Renal pelvis (tissue), 4 donors: ENCODE results near the gene RAB15. TPM values are rescaled to one million over a fixed set of nuclear protein-coding genes. Genes with fewer than 3 reads are reported as not detected.

Experiments used
- DNase-seq: peaks from one replicate; pipeline ENCODE4 v3.0.0-alpha.2; 2013
- polyA plus RNA-seq, 3 donors: library from polyadenylated mRNA; unstranded; fragments of 120-200 nt; gene quantifications; one replicate each; pipeline ENCODE4 v1.2.1, GENCODE V29; 2013; ENCODE audit not compliant: insufficient read length in 3 of 3

RAB15 gene
- polyA plus RNA-seq, 3 donors = 23.9 to 25.3 (median 24.3) TPM

GRCh38 chr14:64993266-64993930 lies 21.3 kb upstream of the RAB15 start:
- no peak for DNase-seq

DNA sequence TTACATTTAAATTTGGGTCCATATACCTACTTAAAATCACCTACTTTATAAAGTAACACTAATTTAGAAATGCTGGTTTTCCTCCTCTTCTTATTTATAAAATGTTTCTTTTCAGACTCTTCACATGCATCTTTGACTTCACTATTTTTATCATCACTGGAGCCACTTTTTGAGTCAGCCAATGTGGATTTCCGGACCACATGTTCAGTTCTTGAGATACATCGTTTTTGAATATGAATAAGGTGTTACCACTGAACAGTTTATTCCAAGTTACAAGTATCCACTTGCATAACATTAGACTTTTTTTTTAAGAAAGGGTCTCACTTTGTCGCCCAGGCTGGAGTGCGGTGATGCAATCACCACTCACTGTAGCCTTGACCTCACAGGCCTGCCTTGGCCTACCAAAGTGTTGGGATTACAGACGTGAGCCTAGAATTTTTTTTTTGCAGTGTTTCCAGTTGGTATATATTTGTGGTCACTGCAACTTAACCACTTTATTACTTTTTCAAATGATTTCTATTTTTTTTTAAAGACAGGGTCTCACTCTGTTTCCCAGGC lies 20.3 kb upstream of the RAB15 start:
- no peak for DNase-seq

GRCh38 chr14:64990939-64991338 lies 18.8 kb upstream of the RAB15 start:
- DNase-seq = no peak

- no peak for DNase-seq
Measured at GRCh38 chr14:64990296-64990695, 18.2 kb upstream of the RAB15 start.

DNA sequence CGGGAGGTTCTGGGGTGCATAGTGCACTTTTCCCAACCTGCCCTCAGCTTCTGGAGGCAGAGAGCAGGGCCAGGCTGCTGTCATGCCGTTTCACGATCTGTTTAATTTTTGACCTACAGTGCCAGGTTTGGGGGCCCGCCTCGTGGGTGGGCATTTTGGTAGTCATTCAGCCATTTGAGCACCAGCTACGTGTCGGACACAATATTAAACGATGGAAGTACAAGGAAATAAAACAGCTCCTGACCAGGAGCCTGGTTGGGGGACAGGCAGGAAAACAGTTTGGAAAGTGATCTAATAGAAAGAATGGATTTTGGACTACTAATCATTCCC lies 15.3 kb upstream of the RAB15 start:
- DNase-seq = no peak

DNA sequence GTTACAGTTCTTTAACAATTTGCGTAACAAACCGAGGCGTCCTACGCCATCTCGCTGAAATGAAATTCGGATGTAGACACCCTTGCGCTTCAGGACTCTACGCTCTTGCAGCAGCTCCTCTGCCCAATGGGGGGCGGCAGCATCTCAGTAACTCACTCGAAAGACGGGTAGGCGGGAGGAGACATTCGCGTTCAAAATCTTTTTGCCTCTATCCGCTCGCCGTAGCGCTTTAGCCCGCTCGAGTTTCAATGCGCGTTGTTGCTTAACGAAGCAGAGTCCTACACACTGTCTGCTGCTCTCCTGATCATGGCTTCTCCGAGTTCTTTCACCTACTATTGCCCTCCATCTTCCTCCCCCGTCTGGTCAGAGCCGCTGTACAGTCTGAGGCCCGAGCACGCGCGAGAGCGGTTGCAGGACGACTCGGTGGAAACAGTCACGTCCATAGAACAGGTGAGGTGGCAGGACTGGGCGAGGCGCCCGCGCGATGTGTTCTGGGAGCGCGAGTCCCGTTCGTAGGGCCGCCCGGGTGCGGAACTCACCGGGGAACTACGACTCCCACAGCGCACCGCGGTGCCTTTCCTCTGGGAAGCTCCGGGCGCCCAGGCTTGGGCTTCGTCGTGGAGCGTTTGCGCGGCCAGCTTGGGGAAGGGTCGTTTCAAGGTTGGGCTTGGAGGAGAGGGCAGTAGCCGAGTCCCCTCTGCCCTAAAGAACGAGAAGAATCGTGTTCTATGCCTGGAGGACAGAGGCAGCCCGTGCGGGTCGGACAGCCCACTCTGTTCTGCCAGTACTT lies 14.7 kb upstream of the RAB15 start, which contains the start of gene FNTB:
TSS of gene FNTB (plus strand) at position 248 of the 790 bp plus-strand sequence. CDS start at position 307, 59 bp downstream.
- peak; percentile 98 for DNase-seq

GRCh38 chr14:64983439-64984310 lies 11.5 kb upstream of the RAB15 start:
- DNase-seq = peak; percentile 59

DNA sequence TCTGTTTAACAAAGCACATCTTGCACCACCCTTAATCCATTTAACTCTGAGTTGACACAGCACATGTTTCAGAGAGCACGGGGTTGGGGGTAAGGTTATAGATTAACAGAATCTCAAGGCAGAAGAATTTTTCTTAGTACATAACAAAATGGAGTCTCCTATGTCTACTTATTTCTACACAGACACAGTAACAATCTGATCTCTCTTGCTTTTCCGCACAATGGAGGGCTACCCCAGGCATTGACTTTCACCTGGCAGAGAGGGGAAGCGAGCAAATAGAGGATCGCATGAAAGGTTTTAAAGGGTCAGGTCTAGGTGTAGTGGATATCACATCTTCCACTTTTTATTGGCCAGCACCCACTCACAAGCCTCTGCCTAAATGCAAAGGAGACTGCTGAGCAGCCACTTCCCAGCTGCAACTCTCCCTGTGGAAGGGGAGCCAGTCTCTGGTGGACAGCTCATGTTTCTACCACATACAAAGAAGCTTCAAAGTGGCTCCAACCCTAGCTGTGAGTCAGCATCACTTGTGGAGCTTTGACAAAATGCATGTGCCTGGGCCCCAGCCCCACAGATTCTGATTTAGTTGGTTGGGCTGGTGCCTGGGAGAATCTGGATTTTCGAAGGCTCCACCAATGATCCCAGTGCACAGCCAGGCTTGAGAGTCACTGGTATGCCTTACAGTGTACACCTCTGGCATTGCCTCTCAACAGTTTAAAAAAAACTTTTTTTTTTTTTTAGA lies 7.4 kb upstream of the RAB15 start:
- no peak for DNase-seq

DNA sequence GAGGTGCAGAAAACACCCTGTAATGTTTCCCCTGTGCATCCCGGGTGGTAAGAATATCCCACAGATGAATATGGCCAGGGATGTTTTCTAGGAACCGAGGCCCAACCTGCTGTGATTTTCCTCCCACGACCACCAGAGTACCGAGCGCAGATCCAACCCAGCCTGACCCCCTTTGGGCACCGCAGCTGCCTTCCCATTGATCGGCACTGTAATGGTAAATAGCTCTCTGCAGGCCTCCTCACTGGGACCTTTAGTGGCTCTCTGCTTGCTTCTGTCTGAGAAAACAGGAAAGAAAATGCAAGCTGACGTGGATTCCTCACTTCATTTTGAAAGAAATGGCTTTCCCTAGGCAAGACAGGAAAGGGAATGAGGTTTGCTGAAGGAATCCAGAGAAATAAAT lies 2.4 kb upstream of the RAB15 start:
- DNase-seq = no peak

DNA sequence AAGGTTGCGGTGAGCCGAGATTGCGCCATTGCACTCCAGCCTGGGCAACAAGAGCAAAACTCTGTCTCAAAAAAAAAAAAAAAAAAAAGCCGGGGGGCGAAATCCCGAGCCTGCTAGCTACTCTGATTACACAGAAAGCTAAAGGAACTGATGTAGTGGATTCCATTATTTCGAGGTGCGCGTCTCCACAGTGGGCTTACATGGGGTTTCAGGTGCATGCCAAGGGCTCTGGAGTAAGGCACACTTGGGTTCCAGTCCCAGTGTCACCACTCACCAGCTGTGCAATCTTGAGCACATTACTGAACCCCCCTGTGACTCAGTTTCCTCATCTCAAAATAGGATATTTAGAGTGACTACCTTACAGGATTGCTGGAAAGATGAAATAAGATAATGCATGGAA lies 1.7 kb upstream of the RAB15 start:
- DNase-seq = no peak

DNA sequence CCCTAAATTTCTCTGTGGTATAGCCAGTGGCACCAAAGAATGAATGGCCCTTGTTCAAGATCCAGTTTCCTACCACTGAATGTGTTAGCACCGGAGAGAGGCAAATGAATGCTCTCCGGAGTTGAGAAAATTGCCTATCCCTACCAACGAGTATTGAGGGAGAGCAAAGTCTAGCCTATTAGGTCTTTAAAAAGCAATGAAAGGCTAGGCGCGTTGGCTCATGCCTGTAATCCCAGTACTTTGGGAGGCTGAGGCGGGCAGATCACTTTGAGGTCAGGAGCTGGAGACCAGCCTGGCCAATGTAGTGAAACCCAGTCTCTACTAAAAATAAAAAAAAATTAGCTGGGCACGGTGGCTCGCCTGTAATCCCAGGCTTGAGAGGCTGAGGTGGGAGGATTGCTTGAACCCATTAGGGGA lies 898 bp upstream of the RAB15 start:
- no peak for DNase-seq

DNA sequence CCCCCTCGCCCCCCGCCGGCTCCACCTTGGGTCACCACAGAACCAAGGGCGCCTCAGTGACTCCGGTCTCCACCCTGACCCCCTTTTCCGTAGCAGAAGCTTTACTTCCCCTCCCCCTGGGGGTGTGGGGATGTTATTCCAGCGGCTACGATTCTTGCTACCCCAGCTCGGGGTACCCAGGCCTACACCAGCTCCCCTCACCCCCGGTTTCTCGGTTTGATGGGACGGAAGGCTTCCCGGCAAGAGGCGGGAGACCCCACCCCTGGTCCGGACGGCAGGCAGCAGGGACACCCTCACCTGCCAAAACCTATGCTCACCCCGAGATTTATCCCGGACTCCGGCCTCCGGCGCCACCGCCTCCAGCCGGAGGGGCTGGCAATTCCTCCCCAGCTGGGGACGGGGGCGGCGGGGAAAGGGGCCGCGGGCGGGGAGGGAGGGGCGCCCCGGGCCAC lies 619 bp downstream of the RAB15 start:
- no peak for DNase-seq

DNA sequence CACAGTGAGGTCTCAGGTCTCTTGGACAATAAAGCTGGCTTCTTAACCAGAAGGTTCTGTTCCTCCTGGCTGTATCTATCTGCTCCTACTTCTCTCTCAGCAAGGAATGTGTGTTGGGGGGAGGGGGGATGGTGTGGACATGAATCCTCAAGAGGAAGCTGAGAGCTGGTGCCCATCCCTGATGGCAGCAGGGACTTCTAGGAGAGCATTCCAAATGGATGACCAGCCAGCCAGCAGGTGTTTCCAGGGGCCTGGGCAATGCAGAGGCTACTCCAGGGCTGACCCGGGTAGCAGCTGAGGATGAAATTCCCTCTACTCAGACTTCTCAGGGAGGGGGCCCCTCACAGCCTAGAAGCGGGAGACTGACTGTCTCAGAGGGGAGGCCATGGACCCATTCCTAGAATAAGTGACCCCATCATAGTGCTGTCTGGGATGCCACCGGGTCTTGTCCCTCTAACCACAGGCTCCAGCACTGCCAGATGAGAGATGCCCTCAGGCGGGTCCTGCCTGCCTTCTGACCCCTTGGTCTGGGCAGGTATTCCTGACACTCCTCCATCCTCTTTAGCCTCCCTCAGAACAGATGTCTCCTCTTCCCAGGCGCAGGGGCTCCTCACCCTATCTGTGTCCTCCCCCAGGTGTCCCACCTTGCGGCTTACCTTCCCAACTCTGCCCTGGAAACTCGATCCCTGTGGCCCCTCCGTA lies 1.2 kb downstream of the RAB15 start:
- no peak for DNase-seq

DNA sequence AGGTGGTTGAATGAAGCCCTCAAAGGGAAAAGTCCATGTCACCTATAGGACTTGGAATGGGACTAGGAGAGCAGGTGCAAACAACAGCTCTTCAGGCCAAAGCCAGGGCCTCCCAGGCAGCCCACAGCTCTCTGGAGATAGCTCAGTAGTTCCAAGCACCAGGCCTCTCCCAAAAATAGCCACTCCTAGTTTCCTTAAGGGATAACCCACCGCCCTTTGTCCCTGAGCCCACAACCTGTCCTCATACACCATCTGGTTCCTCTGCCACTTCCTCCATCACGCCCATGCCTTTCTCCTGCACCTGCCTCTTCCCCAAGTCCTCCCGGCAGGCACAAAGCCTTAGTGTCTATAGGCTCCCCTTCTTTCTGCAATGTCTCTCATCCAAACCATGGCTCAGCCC lies 2.1 kb downstream of the RAB15 start:
- DNase-seq = no peak

DNA sequence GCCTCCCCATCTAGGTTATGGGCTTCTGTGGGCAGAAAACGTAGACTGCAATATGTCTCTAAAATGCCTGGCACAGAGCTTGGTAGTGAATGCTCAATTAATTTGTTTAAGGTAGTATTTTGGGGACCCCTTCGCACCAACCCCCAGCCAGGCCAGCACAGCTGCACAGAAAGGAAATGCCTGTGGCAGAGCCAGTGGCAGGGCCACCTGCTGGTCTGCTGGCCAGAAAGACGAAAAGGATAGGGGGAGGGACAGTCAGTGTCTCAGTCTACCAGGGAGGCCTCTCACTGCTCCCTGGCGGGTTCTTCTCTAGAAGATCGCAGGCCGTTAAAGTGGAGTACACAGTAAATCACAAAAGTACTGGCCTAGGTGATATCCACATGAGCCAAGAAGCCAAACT lies 3.5 kb downstream of the RAB15 start:
- DNase-seq = no peak

GRCh38 chr14:64968167-64968566 lies 4.0 kb downstream of the RAB15 start:
- no peak for DNase-seq

DNA sequence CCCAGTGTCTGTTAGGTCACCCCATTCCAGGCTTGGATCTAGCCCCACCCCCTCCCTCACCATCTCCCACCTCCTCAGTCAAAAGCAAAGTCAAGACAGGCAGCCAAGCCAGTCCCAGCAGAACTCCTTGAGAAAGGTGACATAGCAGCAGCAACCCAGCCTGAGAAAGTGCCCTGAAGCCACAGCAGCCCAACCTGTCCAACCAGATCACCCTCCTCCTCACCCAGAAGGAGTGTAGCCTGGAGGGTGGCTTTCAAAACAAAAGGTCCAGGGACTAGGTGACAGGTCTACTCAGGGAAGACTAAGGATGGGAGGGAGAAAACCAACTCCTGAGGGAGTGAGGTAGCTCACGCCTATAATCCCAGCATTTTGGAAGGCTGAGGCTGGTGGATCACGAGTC lies 5.2 kb downstream of the RAB15 start:
- no peak for DNase-seq

DNA sequence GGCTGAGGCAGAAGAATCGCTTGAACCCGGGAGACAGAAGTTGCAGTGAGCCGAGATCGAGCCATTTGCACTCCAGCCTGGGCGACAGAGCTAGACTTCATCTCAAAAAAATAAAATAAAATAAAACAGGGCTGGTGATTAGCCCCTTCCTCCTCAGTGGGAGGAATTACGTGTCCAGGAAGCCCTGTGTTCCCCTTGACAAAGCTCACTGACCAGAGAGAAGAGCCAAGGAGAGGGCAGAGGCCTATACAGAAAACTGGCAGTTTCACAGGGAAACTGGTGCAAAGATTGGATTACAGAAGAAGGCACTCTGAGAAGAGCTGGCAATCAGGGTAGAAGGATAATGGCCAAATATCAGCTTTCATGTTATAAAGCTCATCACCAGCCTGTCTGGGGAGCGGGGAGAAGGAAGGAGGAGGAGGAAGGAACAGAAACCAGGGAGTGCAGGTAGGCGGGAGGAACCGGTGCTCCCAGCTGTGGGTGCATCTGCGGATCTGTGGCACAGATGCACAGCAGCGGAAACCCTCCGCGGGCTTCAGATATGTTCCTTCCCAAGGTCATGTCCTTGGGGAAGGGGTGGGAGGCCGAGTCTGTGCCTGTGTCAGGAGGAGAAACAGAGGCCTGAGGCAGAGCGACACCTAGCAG lies 6.7 kb downstream of the RAB15 start:
- no peak for DNase-seq

- DNase-seq = no peak
Measured at GRCh38 chr14:64963611-64964010, 8.5 kb downstream of the RAB15 start.

DNA sequence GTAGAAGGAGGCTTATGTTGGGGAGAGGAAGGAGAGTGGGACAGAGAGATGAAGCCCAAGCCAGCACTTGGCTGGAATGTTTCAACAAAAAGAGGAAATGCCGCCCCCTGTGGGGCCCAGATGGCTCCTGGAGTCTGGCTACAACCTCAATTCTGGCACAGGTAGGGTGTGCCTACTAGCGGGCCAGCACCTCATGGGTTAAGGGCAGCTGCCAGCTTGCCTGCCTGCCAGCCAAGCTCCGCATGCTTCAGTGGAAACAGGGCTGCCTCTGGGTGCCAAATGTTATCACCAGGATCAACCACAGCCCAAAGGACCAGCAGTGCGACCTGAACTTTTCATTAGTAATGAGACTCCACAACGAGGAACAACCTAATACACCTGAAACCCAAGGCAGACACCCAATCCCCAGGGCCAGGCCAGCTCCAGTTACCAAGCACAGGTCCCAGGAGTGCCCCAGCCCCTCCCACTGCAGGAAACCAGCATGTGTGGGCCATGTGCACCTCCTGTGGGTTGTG lies 11.3 kb downstream of the RAB15 start:
- no peak for DNase-seq
